Right atrium auricular region (tissue), 2 donors: ENCODE data around the gene SYCP3. TPM values are rescaled to one million over a fixed set of nuclear protein-coding genes. Genes with fewer than 3 reads are reported as not detected.

Experiments
- DNase-seq: peaks from one replicate; pipeline ENCODE4 v3.0.0-alpha.2; 2019; ENCODE audit warnings: low spot score
- H3K27ac ChIP-seq, 2 donors: fragments of 200-600 bp; sonication (generic); 1 replicate in 1 of 2; 2 replicates in 1 of 2; pipeline ENCODE4 v1.5.1; 2016 to 2019
- H3K27me3 ChIP-seq, 2 donors: fragments of 200-600 bp; sonication (generic); one replicate each; pipeline versions ENCODE4 v1.5.1 to v1.6.0; 2017 to 2019
- H3K36me3 ChIP-seq: fragments of 200-600 bp; sonication (generic); one replicate; pipeline ENCODE4 v1.5.1; 2016
- H3K4me1 ChIP-seq, 2 donors: fragments of 200-600 bp; sonication (generic); one replicate each; pipeline versions ENCODE4 v1.5.1 to v1.6.0; 2017 to 2019
- H3K4me3 ChIP-seq, 2 donors: fragments of 200-600 bp; sonication (generic); 1 replicate in 1 of 2; 2 replicates in 1 of 2; pipeline ENCODE4 v1.5.1; 2017 to 2019; ENCODE audit warnings: mild to moderate bottlenecking in 1 of 2, moderate library complexity in 1 of 2
- H3K9me3 ChIP-seq, 2 donors: fragments of 200-600 bp; sonication (generic); one replicate each; pipeline ENCODE4 v1.5.1; 2019
- total RNA-seq, 2 donors: library from RNA; depleted of rRNA; stranded (reverse); fragments of >200 nt; gene quantifications; one replicate each; pipeline ENCODE4 v1.1.0, GENCODE V29; 2016
- TF ChIP-seq, protein P1 (sequence below), 2 donors: fragments of 200-600 bp; sonication (generic); IDR thresholded peaks; one replicate each; pipeline ENCODE4 v1.5.1; 2019; ENCODE audit warnings: antibody characterized with exemption in 2 of 2

The SYCP3 gene
- total RNA-seq, 2 donors from 2014 or later, result not detected

- Histone ChIP-seq H3K36me3 (peaks cover under 1% of the 10 kb centered on the region), H3K27me3 (no peaks in the 10 kb centered on the region), H3K27ac (peak overlapping the region; percentile 70 to 73), H3K4me1 (peaks cover 0 to 13% of the 10 kb centered on the region in 2 donors), H3K4me3 (peak overlapping the region in 1 of 2 donors; percentile 11), H3K9me3 (no peaks in the 10 kb centered on the region)
- TF ChIP-seq, protein P1, sequence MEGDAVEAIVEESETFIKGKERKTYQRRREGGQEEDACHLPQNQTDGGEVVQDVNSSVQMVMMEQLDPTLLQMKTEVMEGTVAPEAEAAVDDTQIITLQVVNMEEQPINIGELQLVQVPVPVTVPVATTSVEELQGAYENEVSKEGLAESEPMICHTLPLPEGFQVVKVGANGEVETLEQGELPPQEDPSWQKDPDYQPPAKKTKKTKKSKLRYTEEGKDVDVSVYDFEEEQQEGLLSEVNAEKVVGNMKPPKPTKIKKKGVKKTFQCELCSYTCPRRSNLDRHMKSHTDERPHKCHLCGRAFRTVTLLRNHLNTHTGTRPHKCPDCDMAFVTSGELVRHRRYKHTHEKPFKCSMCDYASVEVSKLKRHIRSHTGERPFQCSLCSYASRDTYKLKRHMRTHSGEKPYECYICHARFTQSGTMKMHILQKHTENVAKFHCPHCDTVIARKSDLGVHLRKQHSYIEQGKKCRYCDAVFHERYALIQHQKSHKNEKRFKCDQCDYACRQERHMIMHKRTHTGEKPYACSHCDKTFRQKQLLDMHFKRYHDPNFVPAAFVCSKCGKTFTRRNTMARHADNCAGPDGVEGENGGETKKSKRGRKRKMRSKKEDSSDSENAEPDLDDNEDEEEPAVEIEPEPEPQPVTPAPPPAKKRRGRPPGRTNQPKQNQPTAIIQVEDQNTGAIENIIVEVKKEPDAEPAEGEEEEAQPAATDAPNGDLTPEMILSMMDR (IDR thresholded peaks at IDR 0.05), result no peak
- DNase-seq, result peak; percentile 69
Measured at GRCh38 chr12:101713059-101713682, 26.1 kb downstream of the SYCP3 start.

GRCh38 chr12:101710288-101710687 is 29.0 kb downstream of the SYCP3 start:
- H3K27ac ChIP-seq, result no peak overlapping the region
- H3K4me1 ChIP-seq, result peaks cover 0 to 19% of the 10 kb centered on the region in 2 donors
- no peaks in the 10 kb centered on the region for H3K36me3 ChIP-seq
- no peak overlapping the region for H3K4me3 ChIP-seq
- no peak for DNase-seq
- no peaks in the 10 kb centered on the region for H3K27me3 ChIP-seq
- TF ChIP-seq, protein P1 (IDR thresholded peaks at IDR 0.05), result no peak
- H3K9me3 ChIP-seq, result no peaks in the 10 kb centered on the region

DNA sequence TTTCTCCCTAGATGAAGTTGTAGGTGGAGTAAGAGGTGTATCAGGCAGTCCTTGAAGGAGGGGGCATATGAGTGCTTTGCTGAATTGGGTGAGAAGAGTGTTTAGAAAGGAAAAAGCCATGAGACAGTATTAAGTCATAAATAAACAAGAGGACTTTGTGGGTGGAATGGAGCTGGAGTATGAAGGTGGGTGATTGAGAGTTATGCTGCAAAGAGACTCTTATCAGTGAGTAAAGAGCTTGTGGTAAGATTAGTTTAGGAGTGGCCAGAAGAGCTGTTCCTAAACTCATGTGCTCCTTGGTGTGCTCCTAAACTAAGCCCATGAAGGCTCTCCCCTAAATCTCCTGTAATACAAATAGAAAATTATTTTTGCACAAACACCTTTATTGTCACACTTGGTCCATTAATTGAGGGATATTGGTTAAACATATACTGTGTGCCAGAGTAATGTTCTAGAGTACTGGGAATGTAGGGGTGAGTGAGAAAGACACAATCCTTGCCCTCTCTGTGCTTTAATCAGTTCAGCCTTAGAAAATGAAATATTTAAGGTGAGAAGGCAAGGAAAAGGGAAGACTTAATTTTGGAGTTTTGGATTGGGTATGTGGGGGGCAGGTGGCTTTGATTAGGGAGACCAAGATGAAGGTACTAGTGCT is 32.0 kb downstream of the SYCP3 start:
- H3K27me3 ChIP-seq, result no peaks in the 10 kb centered on the region
- H3K4me1 ChIP-seq, result peaks cover 0 to 14% of the 10 kb centered on the region in 2 donors
- H3K27ac ChIP-seq, result peak overlapping the region in 1 of 2 donors; percentile 16
- H3K4me3 ChIP-seq, result no peak overlapping the region
- no peaks in the 10 kb centered on the region for H3K36me3 ChIP-seq
- no peaks in the 10 kb centered on the region for H3K9me3 ChIP-seq
- TF ChIP-seq, protein P1 (IDR thresholded peaks at IDR 0.05), result no peak
- no peak for DNase-seq

DNA sequence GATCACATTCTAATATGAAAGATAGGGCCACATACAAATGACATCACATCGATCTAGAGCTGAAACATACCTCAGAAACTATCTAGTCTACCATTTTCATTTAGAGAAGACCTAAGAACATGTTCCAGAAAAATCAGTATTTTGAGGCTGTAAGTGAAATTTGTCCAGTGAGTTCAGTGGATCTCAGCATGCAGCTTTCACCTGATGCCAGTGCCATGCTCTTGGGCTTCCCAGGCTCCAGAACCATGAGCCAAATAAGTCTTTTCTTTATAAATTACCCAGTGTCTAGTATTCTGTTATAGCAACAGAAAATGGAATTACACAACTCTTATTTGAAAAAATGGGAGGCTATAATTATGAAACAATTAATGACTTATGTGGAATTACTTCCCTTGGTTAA is 32.9 kb downstream of the SYCP3 start:
- Histone ChIP-seq H3K27me3 (no peaks in the 10 kb centered on the region), H3K4me1 (peaks cover 0 to 20% of the 10 kb centered on the region in 2 donors), H3K27ac (no peak overlapping the region), H3K36me3 (no peaks in the 10 kb centered on the region), H3K9me3 (no peaks in the 10 kb centered on the region), H3K4me3 (no peak overlapping the region)
- TF ChIP-seq, protein P1 (IDR thresholded peaks at IDR 0.05), result no peak
- no peak for DNase-seq

GRCh38 chr12:101703487-101703886 is 35.8 kb downstream of the SYCP3 start:
- H3K27me3 ChIP-seq, result no peaks in the 10 kb centered on the region
- no peaks in the 10 kb centered on the region for H3K36me3 ChIP-seq
- H3K9me3 ChIP-seq, result no peaks in the 10 kb centered on the region
- H3K27ac ChIP-seq, result peak overlapping the region in 1 of 2 donors; percentile 25
- TF ChIP-seq, protein P1 (IDR thresholded peaks at IDR 0.05), result no peak
- DNase-seq, result no peak
- no peak overlapping the region for H3K4me3 ChIP-seq
- H3K4me1 ChIP-seq, result peaks cover 0 to 36% of the 10 kb centered on the region in 2 donors
